ENCODE data around the gene FBXL5. TPM values are rescaled to one million over a fixed set of nuclear protein-coding genes. Genes with fewer than 3 reads are reported as not detected.
"Not testable (repeated sequence)": the region's sequence is repeated elsewhere in the genome, so short reads cannot be mapped to it uniquely, and the experiment has no call there.

FBXL5 gene
- total and polyA plus RNA-seq, 4 donors = 45.9 to 138 (median 87.8) TPM

DNA sequence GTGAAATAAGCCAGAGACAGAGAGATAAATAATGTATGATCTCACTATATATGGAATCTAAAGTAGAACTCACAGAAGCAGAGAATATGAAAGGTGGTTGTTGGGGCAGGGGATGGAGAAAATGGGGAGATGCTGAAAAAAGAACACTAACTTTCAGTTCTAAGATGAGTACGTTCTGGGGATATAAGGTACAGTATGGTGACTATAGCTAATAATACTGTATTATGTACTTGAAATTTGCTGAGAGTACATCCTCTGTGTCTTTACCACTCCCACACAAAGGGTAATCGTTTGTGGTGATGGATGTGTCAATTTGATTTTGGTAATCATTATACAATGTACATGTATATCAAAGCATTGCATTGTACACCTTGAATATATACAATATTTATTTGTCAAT is 6.6 kb downstream of the FBXL5 start:
- ATAC-seq (ENCODE audit: insufficient read depth, low FRiP score) = no peak
- Histone ChIP-seq H3K4me1 (ENCODE audit: control insufficient read depth in 5 of 5, insufficient read depth in 5 of 5, low read length in 5 of 5) (peaks cover 0 to 30% (median 13%) of the 10 kb centered on the region in 5 donors), H3K4me3 (no peak overlapping the region), H3K9me3 (ENCODE audit: control insufficient read depth in 4 of 4, insufficient read depth in 3 of 4, low read length in 3 of 4) (no peaks in the 10 kb centered on the region), H3K9ac (ENCODE audit: insufficient read depth in 1 of 2, low read length in 2 of 2) (no peak overlapping the region), H3K27me3 (ENCODE audit: control insufficient read depth in 3 of 3, insufficient read depth in 3 of 3, low read length in 2 of 3) (no peaks in the 10 kb centered on the region), H3K36me3 (ENCODE audit: control insufficient read depth in 4 of 4, insufficient read depth in 4 of 4, low read length in 4 of 4) (peaks cover 0 to 3% (median under 1%) of the 10 kb centered on the region in 4 donors), H3K27ac (ENCODE audit: low read depth in 1 of 2, low read length in 1 of 2) (no peak overlapping the region)
- DNase-seq = no peak
- WGBS, 2 donors = 58 to 70% methylated on average over 2 of the region's 2 CpGs
- TF ChIP-seq, protein P1, sequence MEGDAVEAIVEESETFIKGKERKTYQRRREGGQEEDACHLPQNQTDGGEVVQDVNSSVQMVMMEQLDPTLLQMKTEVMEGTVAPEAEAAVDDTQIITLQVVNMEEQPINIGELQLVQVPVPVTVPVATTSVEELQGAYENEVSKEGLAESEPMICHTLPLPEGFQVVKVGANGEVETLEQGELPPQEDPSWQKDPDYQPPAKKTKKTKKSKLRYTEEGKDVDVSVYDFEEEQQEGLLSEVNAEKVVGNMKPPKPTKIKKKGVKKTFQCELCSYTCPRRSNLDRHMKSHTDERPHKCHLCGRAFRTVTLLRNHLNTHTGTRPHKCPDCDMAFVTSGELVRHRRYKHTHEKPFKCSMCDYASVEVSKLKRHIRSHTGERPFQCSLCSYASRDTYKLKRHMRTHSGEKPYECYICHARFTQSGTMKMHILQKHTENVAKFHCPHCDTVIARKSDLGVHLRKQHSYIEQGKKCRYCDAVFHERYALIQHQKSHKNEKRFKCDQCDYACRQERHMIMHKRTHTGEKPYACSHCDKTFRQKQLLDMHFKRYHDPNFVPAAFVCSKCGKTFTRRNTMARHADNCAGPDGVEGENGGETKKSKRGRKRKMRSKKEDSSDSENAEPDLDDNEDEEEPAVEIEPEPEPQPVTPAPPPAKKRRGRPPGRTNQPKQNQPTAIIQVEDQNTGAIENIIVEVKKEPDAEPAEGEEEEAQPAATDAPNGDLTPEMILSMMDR (IDR thresholded peaks at IDR 0.05; ENCODE audit: control extremely low read depth, extremely low read depth) = no peak

DNA sequence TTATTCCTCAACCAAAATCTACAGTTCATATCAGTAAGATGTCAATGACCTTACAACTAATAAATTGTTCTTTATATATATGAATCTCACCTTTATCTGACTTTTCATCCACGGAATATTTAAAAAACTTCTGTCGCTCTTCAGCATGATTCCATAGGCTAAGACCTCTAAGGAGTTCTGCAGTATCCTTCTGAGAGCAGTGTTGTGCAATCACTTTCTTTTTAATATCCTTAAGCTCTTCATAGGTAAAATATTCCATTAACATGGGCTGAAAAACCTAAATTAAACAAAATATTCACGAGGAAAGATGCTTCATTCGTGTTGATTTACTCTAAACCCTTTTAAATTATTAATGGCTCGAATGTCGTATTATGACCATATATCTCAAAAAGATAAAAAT is 16.7 kb downstream of the FBXL5 start:
- Histone ChIP-seq H3K27me3 (ENCODE audit: control insufficient read depth in 3 of 3, insufficient read depth in 3 of 3, low read length in 2 of 3) (no peaks in the 10 kb centered on the region), H3K9ac (ENCODE audit: insufficient read depth in 1 of 2, low read length in 2 of 2) (no peak overlapping the region), H3K4me3 (no peak overlapping the region), H3K36me3 (ENCODE audit: control insufficient read depth in 4 of 4, insufficient read depth in 4 of 4, low read length in 4 of 4) (peaks cover 5 to 23% (median 16%) of the 10 kb centered on the region in 4 donors), H3K9me3 (ENCODE audit: control insufficient read depth in 4 of 4, insufficient read depth in 3 of 4, low read length in 3 of 4) (no peaks in the 10 kb centered on the region), H3K27ac (ENCODE audit: low read depth in 1 of 2, low read length in 1 of 2) (no peak overlapping the region), H3K4me1 (ENCODE audit: control insufficient read depth in 5 of 5, insufficient read depth in 5 of 5, low read length in 5 of 5) (no peaks in the 10 kb centered on the region)
- 92 to 96% methylated on average over 6 of the region's 6 CpGs for WGBS, 2 donors
- no peak for DNase-seq
- ATAC-seq (ENCODE audit: insufficient read depth, low FRiP score) = no peak
- TF ChIP-seq, protein P1 (IDR thresholded peaks at IDR 0.05; ENCODE audit: control extremely low read depth, extremely low read depth) = no peak

DNA sequence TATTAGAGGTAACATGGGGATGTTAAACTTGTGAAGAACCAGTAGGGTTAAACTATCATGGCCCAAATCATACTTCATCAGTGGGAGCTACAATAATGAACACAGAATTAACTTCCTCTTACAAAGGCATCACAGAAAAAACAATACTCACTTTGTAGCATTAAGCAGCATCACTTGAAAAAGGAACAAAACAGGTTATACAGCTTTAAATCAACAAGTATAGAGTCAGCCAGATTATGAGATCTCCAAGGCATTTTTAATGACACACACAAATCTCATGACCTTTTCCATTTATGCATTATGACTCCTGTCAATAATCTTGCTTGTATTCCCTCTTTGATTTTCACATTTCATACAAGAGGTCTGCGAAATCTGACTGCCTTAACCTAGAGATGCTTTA is 18.3 kb downstream of the FBXL5 start:
- TF ChIP-seq, protein P1 (IDR thresholded peaks at IDR 0.05; ENCODE audit: control extremely low read depth, extremely low read depth) = no peak
- Histone ChIP-seq H3K4me1 (ENCODE audit: control insufficient read depth in 5 of 5, insufficient read depth in 5 of 5, low read length in 5 of 5) (no peaks in the 10 kb centered on the region), H3K27me3 (ENCODE audit: control insufficient read depth in 3 of 3, insufficient read depth in 3 of 3, low read length in 2 of 3) (no peaks in the 10 kb centered on the region), H3K27ac (ENCODE audit: low read depth in 1 of 2, low read length in 1 of 2) (no peak overlapping the region), H3K36me3 (ENCODE audit: control insufficient read depth in 4 of 4, insufficient read depth in 4 of 4, low read length in 4 of 4) (peaks cover 5 to 27% (median 19%) of the 10 kb centered on the region in 4 donors), H3K4me3 (no peak overlapping the region), H3K9me3 (ENCODE audit: control insufficient read depth in 4 of 4, insufficient read depth in 3 of 4, low read length in 3 of 4) (no peaks in the 10 kb centered on the region), H3K9ac (ENCODE audit: insufficient read depth in 1 of 2, low read length in 2 of 2) (no peak overlapping the region)
- DNase-seq = no peak
- WGBS, 2 donors = 80 to 98% methylated on average over 1 of the region's 1 CpG
- ATAC-seq (ENCODE audit: insufficient read depth, low FRiP score) = no peak

DNA sequence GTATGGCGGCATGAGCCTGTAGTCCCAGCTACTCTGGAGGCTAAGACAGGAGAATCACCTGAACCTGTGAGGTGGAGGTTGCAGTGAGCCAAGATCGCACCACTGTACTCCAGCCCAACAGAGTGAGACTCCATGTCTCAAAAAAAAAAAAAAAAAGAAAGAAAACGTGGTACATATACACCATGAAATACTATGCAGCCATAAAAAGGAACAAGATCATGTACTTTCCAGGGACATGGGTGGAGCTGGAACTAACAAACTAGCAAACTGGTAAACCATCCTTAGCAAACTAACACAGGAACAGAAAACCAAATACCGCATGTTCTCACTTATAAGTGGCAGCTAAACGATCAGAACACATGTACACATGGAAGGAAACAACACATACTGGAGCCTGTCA is 37.8 kb downstream of the FBXL5 start:
- H3K4me1 ChIP-seq (ENCODE audit: control insufficient read depth in 5 of 5, insufficient read depth in 5 of 5, low read length in 5 of 5); H3K9ac ChIP-seq (ENCODE audit: insufficient read depth in 1 of 2, low read length in 2 of 2); H3K4me3 ChIP-seq; H3K27ac ChIP-seq (ENCODE audit: low read depth in 1 of 2, low read length in 1 of 2); H3K27me3 ChIP-seq (ENCODE audit: control insufficient read depth in 3 of 3, insufficient read depth in 3 of 3, low read length in 2 of 3); ATAC-seq (ENCODE audit: insufficient read depth, low FRiP score); DNase-seq: not testable (repeated sequence)
- 95 to 98% methylated on average over 5 of the region's 5 CpGs for WGBS, 2 donors
- H3K36me3 ChIP-seq (ENCODE audit: control insufficient read depth in 4 of 4, insufficient read depth in 4 of 4, low read length in 4 of 4) = peaks cover 3 to 27% (median 16%) of the 10 kb centered on the region in 4 donors
- peaks cover 0 to 15% (median 3%) of the 10 kb centered on the region in 4 donors for H3K9me3 ChIP-seq (ENCODE audit: control insufficient read depth in 4 of 4, insufficient read depth in 3 of 4, low read length in 3 of 4)

DNA sequence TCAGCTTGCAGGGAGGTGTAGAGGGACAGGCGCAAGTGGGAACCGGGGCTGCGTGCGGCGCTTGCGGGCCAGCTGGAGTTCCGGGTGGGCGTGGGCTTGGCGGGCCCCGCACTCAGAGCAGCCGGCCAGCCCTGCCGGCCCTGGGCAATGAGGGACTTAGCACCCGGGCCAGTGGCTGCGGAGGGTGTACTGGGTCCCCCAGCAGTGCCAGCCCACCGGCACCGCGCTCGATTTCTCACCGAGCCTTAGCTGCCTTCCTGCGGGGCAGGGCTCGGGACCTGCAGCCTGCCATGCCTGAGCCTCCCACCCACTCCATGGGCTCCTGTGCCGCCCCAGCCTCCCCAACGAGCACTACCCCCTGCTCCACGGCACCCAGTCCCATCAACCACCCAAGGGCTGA is 40.3 kb downstream of the FBXL5 start:
- not testable (repeated sequence) for H3K4me1 ChIP-seq (ENCODE audit: control insufficient read depth in 5 of 5, insufficient read depth in 5 of 5, low read length in 5 of 5); ATAC-seq (ENCODE audit: insufficient read depth, low FRiP score); H3K27ac ChIP-seq (ENCODE audit: low read depth in 1 of 2, low read length in 1 of 2); H3K4me3 ChIP-seq; H3K27me3 ChIP-seq (ENCODE audit: control insufficient read depth in 3 of 3, insufficient read depth in 3 of 3, low read length in 2 of 3); H3K9ac ChIP-seq (ENCODE audit: insufficient read depth in 1 of 2, low read length in 2 of 2); DNase-seq
- Histone ChIP-seq H3K36me3 (ENCODE audit: control insufficient read depth in 4 of 4, insufficient read depth in 4 of 4, low read length in 4 of 4) (peaks cover 0 to 26% (median 21%) of the 10 kb centered on the region in 4 donors), H3K9me3 (ENCODE audit: control insufficient read depth in 4 of 4, insufficient read depth in 3 of 4, low read length in 3 of 4) (peaks cover 0 to 13% (median 2%) of the 10 kb centered on the region in 4 donors)
- WGBS, 2 donors = 98% methylated on average over 15 to 24 of the region's 24 CpGs
